Measurements from ENCODE around the gene LAMA4.
"Not testable (repeated sequence)": the region's sequence is repeated elsewhere in the genome, so short reads cannot be mapped to it uniquely, and the experiment has no call there.

The LAMA4 gene

DNA sequence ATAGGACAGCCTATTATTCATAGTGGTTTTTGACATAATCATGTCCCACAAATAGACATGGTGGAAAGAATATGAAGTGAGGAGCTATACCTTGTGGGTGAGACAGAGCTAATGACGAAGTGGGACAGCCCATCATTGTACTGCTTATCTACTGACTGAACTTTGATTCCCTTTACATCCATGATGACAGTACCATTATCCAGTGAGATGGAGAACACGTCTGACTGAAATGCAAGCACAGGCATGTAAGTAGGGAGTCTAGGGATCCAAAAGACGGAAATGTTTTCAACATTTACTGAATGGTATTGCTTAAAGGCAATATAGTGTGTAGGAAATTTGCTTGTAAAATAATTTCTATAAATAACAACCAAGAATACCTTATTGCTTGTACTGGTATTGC lies 123.5 kb downstream of the LAMA4 start:
- no peak for DNase-seq

DNA sequence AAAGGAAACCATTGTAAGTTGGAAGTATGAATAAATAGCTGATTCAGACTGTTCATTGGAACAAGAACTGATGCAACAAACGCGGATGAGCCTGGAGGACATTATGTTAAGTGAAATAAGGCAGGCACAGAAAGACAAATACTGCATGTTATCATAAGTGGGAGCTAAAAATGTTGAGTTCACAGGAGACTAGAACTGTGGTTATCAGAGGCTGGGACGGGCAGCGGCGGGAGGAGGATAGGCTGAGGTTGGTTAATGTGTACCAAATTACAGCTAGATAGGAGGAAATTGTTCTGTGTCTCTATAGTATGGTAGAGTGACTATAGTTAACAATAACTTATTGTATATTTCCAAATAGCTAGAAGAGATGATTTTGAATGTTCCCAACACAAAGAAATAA lies 126.2 kb downstream of the LAMA4 start:
- no peak for DNase-seq

DNA sequence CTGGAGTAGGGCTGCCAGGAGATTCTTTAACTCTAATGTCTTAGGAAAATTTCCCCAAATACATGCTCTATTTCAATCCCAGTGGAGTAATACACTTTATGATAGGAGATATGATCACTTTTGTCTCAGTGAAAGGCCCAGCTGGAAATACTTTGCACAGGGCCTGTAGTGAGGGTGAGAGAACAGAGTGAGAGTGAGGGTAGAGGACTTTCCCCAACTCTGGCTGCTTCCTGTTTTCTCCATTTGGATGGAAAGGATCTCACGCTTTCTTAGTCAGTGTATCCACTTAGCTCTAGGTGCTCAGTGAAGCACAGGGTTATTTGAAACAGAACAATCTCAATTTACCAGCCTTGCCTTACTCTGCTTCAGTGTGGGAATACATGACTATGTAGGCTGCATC lies 130.4 kb downstream of the LAMA4 start:
- no peak for DNase-seq

GRCh38 chr6:112122756-112123155 lies 131.6 kb downstream of the LAMA4 start:
- DNase-seq = no peak

- DNase-seq = no peak
Observed at GRCh38 chr6:112118034-112118433, 136.3 kb downstream of the LAMA4 start.

GRCh38 chr6:112117554-112117953 lies 136.8 kb downstream of the LAMA4 start:
- no peak for DNase-seq

- DNase-seq = no peak
Observed at GRCh38 chr6:112116221-112116620, 138.1 kb downstream of the LAMA4 start.

- DNase-seq = no peak
Observed at GRCh38 chr6:112114577-112115223, 139.7 kb downstream of the LAMA4 start.

DNA sequence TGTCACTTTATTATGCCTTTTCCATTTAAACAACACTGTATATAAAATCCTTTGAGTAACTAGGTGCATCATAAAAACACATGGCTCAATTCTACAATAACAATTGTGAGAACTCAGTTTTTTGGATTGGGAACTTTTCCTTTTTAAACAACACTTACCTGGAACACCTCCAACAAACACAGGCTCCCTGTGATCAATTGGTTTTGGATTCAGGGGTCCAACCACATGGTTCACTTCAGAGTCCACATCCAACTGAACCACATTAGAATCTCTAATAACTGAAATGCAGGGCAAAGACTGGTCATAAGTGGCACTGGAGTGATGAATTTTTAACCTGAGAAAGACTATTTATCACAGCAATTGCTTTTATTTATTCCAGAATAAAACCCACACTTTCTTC lies 140.4 kb downstream of the LAMA4 start:
- no peak for DNase-seq

GRCh38 chr6:112113431-112113830 lies 140.9 kb downstream of the LAMA4 start:
- no peak for DNase-seq

- DNase-seq = no peak
Observed at GRCh38 chr6:112109262-112109661, 145.1 kb downstream of the LAMA4 start.

DNA sequence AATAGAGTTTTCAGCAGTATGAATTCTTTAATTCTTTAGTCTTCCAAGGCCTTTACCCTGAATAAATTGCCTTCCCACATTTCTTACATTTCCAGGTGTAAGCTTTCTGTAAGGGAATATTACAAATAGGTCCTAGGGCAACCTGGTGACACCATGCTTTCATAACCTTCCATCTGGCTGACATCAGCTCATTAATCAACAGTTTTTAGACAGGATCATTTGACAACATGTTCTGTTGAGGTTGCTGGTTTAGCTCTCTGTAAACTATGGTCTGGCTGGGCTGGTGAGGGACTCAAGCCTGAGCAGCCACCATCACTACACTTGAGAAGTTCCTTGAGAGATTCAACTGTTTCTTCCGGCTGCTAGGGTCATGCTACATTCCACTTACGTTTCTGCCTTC lies 147.8 kb downstream of the LAMA4 start:
- no peak for DNase-seq

DNA sequence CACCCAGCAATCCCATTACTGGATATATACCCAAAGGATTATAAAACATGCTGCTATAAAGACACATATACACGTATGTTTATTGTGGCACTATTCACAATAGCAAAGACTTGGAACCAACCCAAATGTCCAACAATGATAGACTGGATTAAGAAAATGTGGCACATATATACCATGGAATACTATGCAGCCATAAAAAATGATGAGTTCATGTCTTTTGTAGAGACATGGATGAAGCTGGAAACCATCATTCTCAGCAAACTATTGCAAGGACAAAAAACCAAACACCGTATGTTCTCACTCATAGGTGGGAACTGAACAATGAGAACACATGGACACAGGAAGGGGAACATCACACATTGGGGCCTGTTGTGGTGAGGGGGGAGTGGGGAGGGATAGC lies 148.3 kb downstream of the LAMA4 start:
- DNase-seq = not testable (repeated sequence)

- DNase-seq = peak; percentile 68
Observed at GRCh38 chr6:112100561-112100960, 153.8 kb downstream of the LAMA4 start.

- no peak for DNase-seq
Observed at GRCh38 chr6:112096901-112097300, 157.5 kb downstream of the LAMA4 start.

GRCh38 chr6:112087916-112088315 lies 166.5 kb downstream of the LAMA4 start:
- no peak for DNase-seq

GRCh38 chr6:112087136-112087911 lies 167.0 kb downstream of the LAMA4 start, which contains the start of the genes FAM229B and TUBE1:
Gene FAM229B (plus strand): TSS chr6:112087591. CDS start chr6:112099284, 11,693 bp downstream.
Gene TUBE1 (minus strand): TSS chr6:112087482. CDS start chr6:112087434, 48 bp downstream.
- DNase-seq = peak; percentile 83

GRCh38 chr6:112086744-112087135 lies 167.6 kb downstream of the LAMA4 start:
- peak; percentile 42 for DNase-seq

DNA sequence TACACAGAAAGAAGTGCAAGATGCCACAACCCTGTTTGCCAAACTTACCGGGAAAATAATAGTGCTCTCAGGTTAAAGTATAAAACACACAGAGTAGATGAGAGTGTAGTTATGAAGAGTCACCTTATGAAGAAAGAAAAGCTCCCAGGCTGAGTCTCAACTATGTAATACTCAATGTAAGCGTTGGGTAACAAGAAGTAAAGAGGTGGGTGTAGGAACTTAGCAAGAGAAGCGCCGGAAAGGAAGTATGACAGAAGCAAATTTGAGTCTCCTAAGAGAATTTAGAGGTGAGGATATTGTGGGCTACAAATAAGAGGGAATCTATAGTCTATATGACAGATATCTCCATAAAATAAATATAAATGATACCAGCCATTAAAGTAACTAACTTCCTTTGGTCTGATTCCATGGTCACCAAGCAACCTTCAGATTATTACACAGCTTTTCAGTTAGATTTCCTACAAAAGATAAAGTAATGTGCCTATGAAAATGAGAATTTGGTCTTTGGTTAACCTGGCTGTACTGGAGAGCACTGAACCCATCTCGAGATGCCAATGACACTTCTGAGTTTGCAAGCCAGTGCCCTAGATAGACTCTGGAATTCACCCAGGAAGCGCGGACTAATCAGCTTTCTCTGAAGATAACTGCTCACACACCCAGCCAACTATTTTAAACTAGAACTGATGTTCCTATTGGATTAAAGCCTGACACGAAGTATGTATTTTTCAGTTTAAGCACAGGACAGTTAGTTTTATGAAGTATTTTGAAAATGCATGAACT lies 168.9 kb downstream of the LAMA4 start:
- DNase-seq = no peak

DNA sequence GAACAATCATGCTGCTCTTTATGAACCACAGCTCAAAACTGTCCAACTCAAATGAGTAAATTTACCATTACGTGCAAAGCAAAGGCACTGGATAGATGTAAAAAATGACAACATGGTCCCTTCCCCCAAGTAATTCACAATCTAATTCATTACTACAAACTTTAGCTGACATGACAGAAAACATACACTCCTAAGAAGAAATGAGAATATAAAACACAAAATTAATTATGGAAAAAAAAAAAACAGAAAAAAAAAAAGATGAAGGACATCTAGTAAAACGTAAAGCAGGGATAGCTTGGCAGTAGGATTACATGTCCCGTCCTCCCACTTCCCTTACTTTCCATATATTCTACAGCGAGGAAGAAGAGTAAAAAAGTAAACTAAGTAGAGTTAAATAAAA lies 172.8 kb downstream of the LAMA4 start:
- DNase-seq = no peak

DNA sequence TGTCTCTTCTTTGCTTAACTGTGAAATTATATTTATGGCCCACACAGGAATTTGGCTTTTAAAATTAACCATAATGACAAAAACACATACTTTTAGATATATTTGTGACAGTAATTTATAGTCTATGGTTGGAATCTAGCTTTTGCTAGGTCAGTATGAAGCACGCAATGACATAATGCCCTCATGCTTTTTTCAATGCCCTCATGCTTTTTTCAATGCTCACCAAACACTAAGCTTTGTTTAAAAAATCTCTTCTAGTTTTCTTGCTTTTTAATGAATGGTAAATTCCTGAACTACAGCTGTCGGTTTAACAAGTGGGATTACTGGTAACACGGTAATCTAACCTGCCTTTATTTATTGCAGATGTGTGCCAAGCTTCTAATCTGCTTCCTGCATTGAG lies 187.8 kb downstream of the LAMA4 start:
- DNase-seq = no peak

- no peak for DNase-seq
Observed at GRCh38 chr6:112065426-112065986, 188.9 kb downstream of the LAMA4 start.

GRCh38 chr6:112062966-112063365 lies 191.4 kb downstream of the LAMA4 start:
- no peak for DNase-seq

Data from NCI-H748 treated with DMSO at 0.1 percent for 48 hours (cell line).